SU-DHL-6 (cell line): ENCODE results near the gene GALNT15.

Experiments used
- CTCF ChIP-seq: fragments of 200-600 bp; sonication (generic); IDR thresholded peaks from one replicate; pipeline ENCODE4 v1.5.1; 2017; ENCODE audit warnings: antibody characterized with exemption, mild to moderate bottlenecking, low read length, moderate library complexity; ENCODE audit not compliant: insufficient read depth, poor library complexity, severe bottlenecking
- EZH2phosphoT487 ChIP-seq: fragments of 200-600 bp; sonication (generic), shearing (Covaris generic); conservative IDR thresholded peaks from 2 replicates; pipeline ENCODE4 v1.6.1; 2018; ENCODE audit warnings: mild to moderate bottlenecking, antibody characterized with exemption, low read length, moderate library complexity, mixed read lengths

- TF ChIP-seq CTCF, result no peak
- no peak for TF ChIP-seq EZH2phosphoT487
Observed at GRCh38 chr3:16257309-16257708, 82.8 kb downstream of the GALNT15 start.
